Measurements from ENCODE around the gene CEP68.

CEP68 gene

DNA sequence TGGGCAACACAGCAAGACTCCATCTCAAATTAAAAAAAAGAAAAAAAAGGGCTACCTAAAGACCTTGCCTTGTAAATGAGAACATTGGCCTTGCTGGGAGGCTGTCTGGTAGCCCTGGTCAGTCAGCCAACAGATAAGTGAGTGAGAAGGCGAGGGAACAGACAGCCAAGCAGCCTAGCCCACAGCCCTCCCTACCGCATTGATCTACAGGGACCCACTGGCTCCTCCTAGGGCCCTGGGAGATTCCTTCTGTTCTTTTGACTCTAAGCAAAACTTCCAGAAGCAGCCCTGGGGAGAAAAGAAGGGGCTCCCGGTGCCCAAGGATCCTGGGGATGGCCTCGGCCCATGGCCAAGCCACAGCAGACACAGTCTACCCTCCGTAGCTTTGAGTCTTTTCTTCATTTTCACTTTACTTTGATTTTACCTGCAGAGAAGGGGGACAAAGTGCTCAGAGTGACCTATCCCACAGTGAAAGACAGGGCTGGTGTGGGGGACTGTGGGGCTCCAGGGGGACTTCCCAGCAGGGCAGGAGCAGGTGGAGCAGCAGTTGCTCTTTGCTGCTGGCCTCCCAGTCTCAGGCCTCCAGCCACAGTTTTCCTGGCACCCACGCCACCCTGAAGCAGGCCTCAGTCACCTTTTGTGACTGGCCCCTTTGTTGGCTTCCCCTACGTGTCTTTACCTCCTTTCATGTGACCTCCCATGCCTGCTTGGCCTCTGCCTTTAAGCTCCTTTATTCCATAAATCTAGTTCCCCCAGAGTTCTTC lies 5.1 kb downstream of the CEP68 start:
- no peak for DNase-seq

GRCh38 chr2:65061910-65062339 lies 5.7 kb downstream of the CEP68 start:
- DNase-seq, result no peak

DNA sequence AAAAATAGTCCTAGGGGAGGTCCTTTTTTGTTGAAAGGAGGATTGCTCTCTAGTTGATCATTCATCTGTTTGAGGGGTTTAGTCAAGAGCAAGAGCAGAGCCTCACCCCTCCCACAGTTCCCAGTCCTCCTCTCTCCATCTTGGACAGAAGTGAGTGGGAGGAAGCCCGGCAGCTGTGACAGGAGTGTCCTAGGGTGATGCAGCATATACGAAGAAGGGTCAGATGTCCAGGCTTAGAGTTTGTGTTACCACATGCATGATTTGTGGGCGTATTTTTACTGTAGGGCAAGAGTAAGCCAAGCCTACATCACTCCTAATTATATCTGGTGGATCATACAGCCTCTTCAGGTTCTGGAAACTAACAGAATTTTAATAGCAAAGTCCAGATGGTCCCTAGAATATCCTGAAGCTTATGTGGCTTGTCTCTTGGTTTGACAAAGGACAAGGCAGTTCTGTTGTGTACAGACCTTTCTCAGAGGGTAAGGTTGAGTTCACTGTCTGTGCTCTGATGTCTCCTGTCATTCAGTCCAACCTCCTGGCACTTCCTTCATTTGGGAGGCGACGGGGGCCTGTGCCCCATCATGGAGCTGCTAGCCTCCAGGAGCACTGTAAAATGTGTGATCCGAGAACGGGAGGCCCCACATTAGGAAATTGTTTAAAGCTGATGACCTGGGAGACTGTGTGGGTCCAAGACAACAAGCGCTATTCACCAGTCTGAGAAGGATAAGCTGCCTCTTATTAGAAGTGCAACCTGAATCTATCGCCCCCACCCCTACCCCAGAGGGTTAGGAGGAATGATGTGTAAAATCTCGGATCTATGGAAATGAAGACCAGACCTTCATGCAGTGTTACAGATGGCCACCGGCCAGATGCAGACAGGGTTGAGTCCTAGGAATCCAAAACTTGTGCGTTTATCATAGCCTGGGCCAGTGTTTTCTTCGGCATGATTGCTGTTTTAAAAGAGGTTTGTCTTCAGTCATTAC lies 6.9 kb downstream of the CEP68 start:
- peak; percentile 61 for DNase-seq

DNA sequence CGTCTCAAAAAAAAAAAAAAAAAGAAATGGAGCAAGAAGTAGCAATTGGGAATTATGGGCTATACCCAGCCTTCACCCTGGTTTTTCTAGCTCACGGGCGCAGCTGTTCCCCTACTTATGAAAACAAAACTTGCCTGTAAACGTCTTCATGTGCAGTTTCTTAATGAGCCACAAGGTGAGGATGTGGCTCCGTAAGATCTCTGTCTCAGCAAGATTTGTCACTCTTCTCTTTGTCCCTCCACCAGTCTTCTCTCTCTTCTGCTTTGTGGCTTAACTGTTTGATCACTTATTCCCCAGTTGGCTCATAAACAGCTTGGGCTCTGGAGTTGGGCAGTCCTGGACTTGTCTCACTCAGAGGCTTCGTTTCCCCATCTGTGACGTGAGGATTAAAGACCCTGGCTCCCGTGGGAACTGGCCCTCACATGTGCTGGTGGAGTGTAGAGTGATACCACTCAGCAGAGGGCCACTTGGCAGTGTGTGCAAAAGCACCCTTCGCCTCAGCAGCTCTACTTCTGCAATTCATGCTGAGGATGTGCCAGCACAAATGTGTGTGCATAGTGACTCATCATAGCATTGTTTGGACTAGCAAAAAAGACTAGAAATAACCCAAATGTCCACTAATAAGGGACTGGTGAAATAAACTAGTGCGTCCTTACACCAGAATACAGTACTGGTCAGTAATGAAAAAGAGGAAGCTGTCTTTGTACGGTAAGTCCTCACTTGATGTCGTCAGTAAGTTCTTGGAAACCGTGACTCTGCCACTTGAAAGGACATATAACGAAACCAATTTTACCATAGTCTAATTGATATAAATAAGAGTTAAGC lies 8.7 kb downstream of the CEP68 start:
- peak; percentile 79 for DNase-seq

GRCh38 chr2:65067806-65068553 lies 11.8 kb downstream of the CEP68 start:
- DNase-seq, result no peak

- no peak for DNase-seq
These were observed 13.2 kb downstream of the CEP68 start for GRCh38 chr2:65069439-65069824.

GRCh38 chr2:65070172-65070830 lies 14.1 kb downstream of the CEP68 start:
- peak; percentile 60 for DNase-seq

GRCh38 chr2:65070856-65071255 lies 14.6 kb downstream of the CEP68 start:
- DNase-seq, result no peak

DNA sequence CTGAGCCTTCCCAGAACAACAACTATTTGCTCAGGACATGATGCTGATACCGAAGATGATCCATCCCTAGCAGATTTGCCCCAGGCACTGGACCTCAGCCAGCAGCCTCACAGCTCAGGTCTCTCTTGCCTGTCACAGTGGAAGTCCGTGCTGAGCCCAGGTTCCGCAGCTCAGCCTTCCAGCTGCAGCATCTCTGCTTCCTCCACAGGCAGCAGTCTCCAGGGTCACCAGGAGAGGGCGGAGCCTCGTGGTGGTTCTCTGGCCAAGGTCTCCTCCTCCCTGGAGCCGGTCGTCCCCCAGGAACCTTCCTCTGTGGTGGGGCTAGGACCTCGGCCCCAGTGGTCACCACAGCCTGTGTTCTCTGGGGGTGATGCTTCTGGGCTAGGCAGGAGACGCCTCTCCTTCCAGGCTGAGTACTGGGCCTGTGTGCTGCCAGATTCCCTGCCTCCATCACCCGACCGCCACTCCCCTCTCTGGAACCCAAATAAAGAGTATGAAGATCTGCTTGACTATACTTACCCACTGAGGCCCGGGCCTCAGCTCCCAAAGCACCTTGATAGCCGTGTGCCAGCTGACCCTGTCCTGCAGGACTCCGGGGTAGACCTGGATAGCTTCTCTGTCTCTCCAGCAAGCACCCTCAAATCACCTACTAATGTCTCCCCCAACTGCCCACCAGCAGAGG lies 15.4 kb downstream of the CEP68 start:
- DNase-seq, result no peak

DNA sequence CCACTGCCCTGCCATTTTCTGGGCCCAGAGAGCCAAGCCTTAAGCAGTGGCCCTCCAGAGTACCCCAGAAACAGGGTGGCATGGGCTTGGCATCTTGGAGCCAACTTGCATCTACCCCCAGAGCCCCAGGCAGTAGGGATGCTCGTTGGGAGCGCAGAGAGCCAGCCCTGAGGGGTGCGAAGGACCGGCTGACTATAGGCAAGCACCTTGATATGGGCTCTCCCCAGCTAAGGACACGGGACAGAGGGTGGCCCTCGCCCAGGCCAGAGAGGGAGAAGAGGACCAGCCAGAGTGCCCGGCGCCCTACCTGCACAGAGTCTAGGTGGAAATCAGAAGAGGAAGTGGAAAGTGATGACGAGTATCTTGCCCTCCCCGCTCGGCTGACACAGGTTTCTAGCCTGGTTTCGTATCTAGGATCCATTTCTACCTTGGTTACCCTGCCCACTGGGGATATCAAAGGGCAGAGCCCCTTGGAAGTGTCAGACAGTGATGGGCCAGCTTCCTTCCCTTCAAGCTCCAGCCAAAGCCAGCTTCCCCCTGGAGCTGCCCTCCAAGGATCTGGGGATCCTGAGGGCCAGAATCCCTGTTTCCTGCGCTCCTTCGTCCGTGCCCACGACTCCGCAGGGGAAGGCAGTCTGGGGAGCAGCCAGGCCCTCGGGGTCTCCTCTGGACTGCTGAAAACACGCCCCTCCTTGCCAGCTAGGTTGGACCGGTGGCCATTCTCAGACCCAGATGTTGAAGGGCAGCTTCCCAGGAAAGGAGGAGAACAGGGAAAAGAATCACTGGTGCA lies 16.2 kb downstream of the CEP68 start:
- DNase-seq, result no peak

DNA sequence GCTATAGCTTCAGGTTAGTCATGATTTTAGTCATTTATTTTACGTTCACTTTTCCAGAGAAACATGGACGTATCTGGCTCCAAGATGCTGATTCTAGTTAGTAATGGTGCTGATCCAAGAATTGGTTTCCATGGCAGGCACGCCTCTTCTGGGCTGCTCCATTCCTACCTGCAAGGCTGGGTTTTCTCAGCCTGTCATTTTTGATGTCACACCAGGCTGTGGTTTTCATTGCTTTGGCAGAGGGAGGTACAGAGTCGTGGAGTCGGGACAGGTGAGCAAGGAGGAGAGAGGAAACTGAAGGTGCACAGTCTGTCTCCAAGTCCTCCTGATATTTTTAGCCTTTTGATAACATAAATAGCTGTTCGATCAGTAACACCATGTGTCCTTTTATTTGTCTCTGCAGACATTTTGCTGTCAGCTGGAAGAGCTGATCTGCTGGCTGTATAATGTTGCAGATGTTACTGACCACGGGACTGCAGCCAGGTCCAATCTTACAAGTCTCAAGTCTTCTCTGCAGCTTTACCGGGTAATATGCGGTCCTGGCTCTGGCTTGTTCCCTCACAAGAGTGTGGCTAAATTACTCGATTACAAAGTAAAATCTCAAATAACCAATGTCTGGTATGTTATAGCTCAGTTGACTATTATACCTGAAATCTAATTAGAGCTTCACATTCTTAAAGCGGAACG lies 17.8 kb downstream of the CEP68 start:
- DNase-seq, result no peak

- DNase-seq, result no peak
These were observed 19.0 kb downstream of the CEP68 start for GRCh38 chr2:65075176-65075575.

DNA sequence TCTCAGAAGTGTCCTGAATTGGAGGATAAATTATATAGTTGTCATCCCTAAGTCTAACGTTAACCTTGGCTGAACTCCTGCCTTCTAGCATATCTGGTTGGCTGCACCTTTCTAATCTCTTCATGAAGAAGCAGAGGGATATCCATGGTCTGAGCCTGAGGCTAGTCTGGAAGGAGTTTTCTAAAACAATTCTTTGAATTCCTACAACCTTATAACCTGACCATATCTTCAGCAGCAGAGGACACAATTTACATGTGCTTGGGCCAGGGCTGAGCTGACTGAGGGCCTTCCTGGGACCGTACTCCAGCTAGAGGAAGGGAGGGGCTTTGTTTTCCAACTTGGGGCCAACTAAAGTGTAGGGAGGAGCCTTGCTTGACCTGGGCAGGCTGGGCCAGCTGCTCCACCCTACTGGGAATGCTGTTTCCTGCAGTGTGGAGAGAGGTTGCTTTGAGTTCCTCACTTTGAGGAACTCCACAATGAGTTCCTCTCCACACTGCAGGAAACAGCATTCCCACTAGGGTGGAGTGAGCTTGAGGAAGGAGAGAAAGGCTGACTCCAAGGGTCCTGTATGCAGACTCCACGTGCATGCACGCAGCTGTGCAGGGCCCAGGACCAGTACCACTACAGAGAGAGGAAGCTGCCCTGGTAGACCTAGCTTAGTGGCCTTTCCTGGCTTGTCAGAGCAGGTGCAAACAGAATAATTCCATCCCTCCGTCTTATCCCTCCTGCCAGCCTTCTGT lies 19.6 kb downstream of the CEP68 start:
- DNase-seq, result no peak

DNA sequence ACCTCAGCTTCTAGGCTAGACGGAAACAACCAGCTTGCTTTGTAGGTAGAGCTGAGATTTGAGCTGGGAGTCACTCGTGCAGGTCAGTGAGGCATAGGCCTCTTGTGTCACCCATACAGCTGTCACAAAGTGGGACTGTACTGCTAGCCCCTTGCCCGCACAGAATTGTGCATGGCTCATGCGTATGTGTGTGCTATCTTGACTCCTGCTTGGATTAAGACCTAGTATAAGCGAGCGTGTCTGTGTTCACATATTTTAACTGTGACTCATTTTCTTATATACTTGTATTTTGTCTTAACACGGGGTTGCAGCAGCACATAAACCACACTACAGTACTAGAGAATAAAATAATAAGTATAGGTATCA lies 20.1 kb downstream of the CEP68 start:
- DNase-seq, result peak; percentile 47

- DNase-seq, result no peak
These were observed 21.7 kb downstream of the CEP68 start for GRCh38 chr2:65077898-65078297.

DNA sequence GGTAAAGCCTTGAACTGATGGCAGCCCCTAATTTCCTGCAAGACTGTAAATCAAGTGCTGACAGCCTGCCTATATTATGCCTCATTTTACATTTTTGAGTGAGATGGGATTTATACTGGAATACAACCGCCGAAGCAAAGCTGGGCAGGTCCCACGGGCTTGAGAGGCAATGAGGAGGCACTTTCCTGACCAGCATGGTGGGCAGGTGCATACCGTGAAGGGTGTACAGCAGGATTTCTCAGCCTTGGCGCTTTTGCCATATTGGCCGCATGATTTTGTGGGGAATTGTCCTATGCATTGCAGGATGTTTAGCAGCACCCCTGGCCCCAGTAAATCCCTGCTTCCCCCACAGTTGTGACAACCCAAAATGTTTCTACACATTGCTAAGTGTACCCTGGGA lies 22.8 kb downstream of the CEP68 start:
- no peak for DNase-seq

- no peak for DNase-seq
These were observed 25.0 kb downstream of the CEP68 start for GRCh38 chr2:65081232-65081685.

DNA sequence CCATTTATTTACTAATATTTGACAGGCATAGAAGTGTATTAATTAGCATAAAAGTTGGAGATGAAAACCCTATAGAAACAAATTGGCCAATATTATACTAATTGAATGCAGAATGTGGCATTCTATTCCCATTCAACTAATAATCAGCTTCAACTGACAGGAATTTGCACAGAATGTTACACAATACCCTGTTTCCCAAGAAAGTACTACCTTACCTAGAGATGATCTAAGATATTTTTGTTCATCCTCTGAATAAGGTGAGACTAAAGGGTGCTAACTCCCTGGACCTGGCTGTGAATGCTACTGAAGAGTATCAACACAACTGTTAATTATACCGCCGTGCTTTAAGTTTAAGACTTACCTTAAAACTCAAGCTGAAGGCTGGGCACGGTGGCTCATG lies 28.9 kb downstream of the CEP68 start:
- no peak for DNase-seq

GRCh38 chr2:65092791-65093190 lies 36.6 kb downstream of the CEP68 start:
- no peak for DNase-seq
